ENCODE results near the gene GJD4. TPM values are rescaled to one million over a fixed set of nuclear protein-coding genes. Genes with fewer than 3 reads are reported as not detected.

The GJD4 gene
- polyA plus RNA-seq, 3 donors: not detected

DNA sequence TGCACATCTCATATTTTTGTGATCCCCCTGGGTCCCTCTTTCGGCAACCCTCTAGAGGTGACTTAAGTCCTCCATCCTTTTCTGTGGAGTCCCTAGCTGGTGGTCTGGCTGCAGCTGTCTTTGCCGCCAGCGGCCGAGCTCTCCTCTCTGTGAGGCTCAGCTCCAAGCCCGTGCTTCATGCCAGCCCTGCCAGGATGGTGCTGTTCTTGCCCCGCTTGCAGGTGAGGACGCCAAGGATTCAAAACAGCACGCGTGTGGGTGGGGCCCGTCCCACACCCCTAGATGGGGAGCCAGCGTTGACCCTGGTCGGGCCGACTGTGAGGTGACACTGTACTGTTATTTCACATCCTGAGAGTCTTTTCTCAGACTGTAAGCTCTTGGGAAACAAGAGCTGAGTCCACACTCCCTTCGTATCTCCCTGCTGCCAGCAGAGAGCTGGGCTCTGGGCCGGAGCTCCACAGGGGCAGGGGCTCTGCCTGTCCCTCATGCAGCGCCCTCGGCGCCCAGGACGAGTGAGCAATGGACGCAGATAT, 36.6 kb upstream of the GJD4 start:
- H3K4me3 ChIP-seq (replicated peaks in 1 of 3; ENCODE audit: low read depth in 2 of 3, low read length in 3 of 3): no peak overlapping the region
- TF ChIP-seq, protein P1, sequence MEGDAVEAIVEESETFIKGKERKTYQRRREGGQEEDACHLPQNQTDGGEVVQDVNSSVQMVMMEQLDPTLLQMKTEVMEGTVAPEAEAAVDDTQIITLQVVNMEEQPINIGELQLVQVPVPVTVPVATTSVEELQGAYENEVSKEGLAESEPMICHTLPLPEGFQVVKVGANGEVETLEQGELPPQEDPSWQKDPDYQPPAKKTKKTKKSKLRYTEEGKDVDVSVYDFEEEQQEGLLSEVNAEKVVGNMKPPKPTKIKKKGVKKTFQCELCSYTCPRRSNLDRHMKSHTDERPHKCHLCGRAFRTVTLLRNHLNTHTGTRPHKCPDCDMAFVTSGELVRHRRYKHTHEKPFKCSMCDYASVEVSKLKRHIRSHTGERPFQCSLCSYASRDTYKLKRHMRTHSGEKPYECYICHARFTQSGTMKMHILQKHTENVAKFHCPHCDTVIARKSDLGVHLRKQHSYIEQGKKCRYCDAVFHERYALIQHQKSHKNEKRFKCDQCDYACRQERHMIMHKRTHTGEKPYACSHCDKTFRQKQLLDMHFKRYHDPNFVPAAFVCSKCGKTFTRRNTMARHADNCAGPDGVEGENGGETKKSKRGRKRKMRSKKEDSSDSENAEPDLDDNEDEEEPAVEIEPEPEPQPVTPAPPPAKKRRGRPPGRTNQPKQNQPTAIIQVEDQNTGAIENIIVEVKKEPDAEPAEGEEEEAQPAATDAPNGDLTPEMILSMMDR (IDR thresholded peaks at IDR 0.05): no peak
- Mint-ChIP-seq H3K9me3 (peaks cover 0 to 2% (median 0%) of the 10 kb centered on the region in 7 donors), H3K27me3 (ENCODE audit: low read depth in 3 of 3) (no peaks in the 10 kb centered on the region), H3K4me3 (no peak overlapping the region), H3K36me3 (peaks cover 62 to 88% of the 10 kb centered on the region in 2 donors), H3K27ac (peak overlapping the region in 1 of 7 donors; percentile 33), H3K4me1 (peaks cover 14% of the 10 kb centered on the region)
- no peak overlapping the region for H2AFZ ChIP-seq (ENCODE audit: insufficient read depth, low read depth, low read length, poor library complexity, severe bottlenecking)
- H4K20me1 ChIP-seq (ENCODE audit: insufficient read depth, low read length): peaks cover 44% of the 10 kb centered on the region
- WGBS (ENCODE audit: insufficient coverage): 97% methylated on average over 17 of the region's 20 CpGs
- H3K9me3 ChIP-seq (replicated peaks in 1 of 2; ENCODE audit: control insufficient read depth in 1 of 2, insufficient read depth in 1 of 2, low read length in 2 of 2): no peaks in the 10 kb centered on the region
- no peaks in the 10 kb centered on the region for H3K79me2 ChIP-seq (ENCODE audit: insufficient read depth, low read length)
- intact Hi-C loops (cut with micrococcal nuclease): no loop called here
- no peak overlapping the region for H3K9ac ChIP-seq (ENCODE audit: insufficient read depth, low read length, poor library complexity, severe bottlenecking)
- no peaks in the 10 kb centered on the region for H3K27me3 ChIP-seq (ENCODE audit: control insufficient read depth in 2 of 2, insufficient read depth in 2 of 2, low read length in 2 of 2)
- H3K27ac ChIP-seq (ENCODE audit: low read depth in 1 of 2, low read length in 2 of 2): no peak overlapping the region
- no peak overlapping the region for H3K4me2 ChIP-seq (replicated peaks; ENCODE audit: extremely low read depth, low read length, poor library complexity, severe bottlenecking)
- H3K4me1 ChIP-seq (ENCODE audit: control insufficient read depth in 1 of 2, insufficient read depth in 2 of 2, low read length in 2 of 2): peaks cover 13 to 14% of the 10 kb centered on the region in 2 donors
- peaks cover 60 to 84% of the 10 kb centered on the region in 2 donors for H3K36me3 ChIP-seq (replicated peaks in 1 of 2; ENCODE audit: control insufficient read depth in 1 of 2, insufficient read depth in 2 of 2, low read length in 2 of 2)
- DNase-seq: no peak

DNA sequence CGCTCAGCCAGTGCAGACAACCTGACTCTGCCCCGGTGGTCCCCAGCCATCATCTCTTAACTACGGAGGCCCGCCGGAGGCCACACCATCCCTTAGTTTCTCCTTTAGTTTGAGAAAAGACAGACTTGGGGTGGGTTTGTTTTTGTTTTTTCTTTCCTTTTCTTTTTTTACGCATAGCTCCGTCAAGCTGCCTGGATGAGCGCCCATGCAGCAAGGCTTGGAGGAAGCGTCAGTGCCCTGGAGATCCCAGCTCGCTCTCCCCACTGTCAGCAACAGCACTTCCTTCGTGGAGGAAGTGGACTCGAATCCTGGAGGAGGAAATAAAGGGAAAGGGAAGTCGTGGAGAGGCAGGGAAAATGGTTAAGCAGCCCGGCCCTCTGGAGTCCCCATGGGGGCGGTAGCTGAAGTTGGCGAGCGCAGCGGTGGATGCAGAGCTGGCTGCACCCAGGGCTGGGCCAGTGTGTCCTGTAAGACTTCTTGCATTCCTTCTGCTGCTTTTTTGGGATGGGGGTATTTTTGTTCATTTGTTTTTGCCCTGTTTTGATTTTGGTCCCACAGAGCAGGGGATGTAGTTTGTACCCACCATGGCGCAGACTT, 35.9 kb upstream of the GJD4 start:
- H3K4me1 Mint-ChIP-seq: peaks cover 10% of the 10 kb centered on the region
- H3K4me3 Mint-ChIP-seq: no peak overlapping the region
- intact Hi-C loops (cut with micrococcal nuclease): no loop called here
- peaks cover 0 to 2% (median 0%) of the 10 kb centered on the region in 7 donors for H3K9me3 Mint-ChIP-seq
- 88% methylated on average over 12 of the region's 19 CpGs for WGBS (ENCODE audit: insufficient coverage)
- H4K20me1 ChIP-seq (ENCODE audit: insufficient read depth, low read length): peaks cover 38% of the 10 kb centered on the region
- H3K4me1 ChIP-seq (ENCODE audit: control insufficient read depth in 1 of 2, insufficient read depth in 2 of 2, low read length in 2 of 2): peaks cover 10 to 11% of the 10 kb centered on the region in 2 donors
- H3K27ac Mint-ChIP-seq: peak overlapping the region in 1 of 7 donors; percentile 66
- no peaks in the 10 kb centered on the region for H3K9me3 ChIP-seq (replicated peaks in 1 of 2; ENCODE audit: control insufficient read depth in 1 of 2, insufficient read depth in 1 of 2, low read length in 2 of 2)
- no peak overlapping the region for H3K4me3 ChIP-seq (replicated peaks in 1 of 3; ENCODE audit: low read depth in 2 of 3, low read length in 3 of 3)
- peaks cover 68 to 91% of the 10 kb centered on the region in 2 donors for H3K36me3 Mint-ChIP-seq
- H3K9ac ChIP-seq (ENCODE audit: insufficient read depth, low read length, poor library complexity, severe bottlenecking): no peak overlapping the region
- no peaks in the 10 kb centered on the region for H3K79me2 ChIP-seq (ENCODE audit: insufficient read depth, low read length)
- H2AFZ ChIP-seq (ENCODE audit: insufficient read depth, low read depth, low read length, poor library complexity, severe bottlenecking): no peak overlapping the region
- H3K4me2 ChIP-seq (replicated peaks; ENCODE audit: extremely low read depth, low read length, poor library complexity, severe bottlenecking): no peak overlapping the region
- H3K27me3 Mint-ChIP-seq (ENCODE audit: low read depth in 3 of 3): no peaks in the 10 kb centered on the region
- DNase-seq: no peak
- TF ChIP-seq, protein P1 (IDR thresholded peaks at IDR 0.05): no peak
- H3K27me3 ChIP-seq (ENCODE audit: control insufficient read depth in 2 of 2, insufficient read depth in 2 of 2, low read length in 2 of 2): no peaks in the 10 kb centered on the region
- H3K27ac ChIP-seq (ENCODE audit: low read depth in 1 of 2, low read length in 2 of 2): no peak overlapping the region
- H3K36me3 ChIP-seq (replicated peaks in 1 of 2; ENCODE audit: control insufficient read depth in 1 of 2, insufficient read depth in 2 of 2, low read length in 2 of 2): peaks cover 65 to 91% of the 10 kb centered on the region in 2 donors

All from CD14-positive monocyte (primary cell).